GM18502 (cell line): ENCODE results near the gene SPEM3.

ENCODE experiments used
- ATAC-seq: cut with Tn5 transposase; IDR thresholded peaks from one replicate; pipeline ENCODE4 v1.9.1; 2021; ENCODE audit warnings: mild to moderate bottlenecking; ENCODE audit not compliant: unreplicated experiment, poor library complexity

The SPEM3 gene

GRCh38 chr17:7428557-7428956 lies at the start of gene SPEM3:
Gene SPEM3, plus strand, starts transcription at chr17:7428857. Its CDS starts 46 bp downstream, at chr17:7428903.
- ATAC-seq: no peak

- ATAC-seq: no peak
Observed at GRCh38 chr17:7379134-7379533, 49.5 kb upstream of the SPEM3 start.

GRCh38 chr17:7380321-7380720 lies 48.3 kb upstream of the SPEM3 start:
- ATAC-seq: no peak

GRCh38 chr17:7380855-7381683 lies 47.6 kb upstream of the SPEM3 start, which contains the start of gene TNK1:
Gene TNK1, plus strand, starts transcription at chr17:7381089. Its CDS starts 1,838 bp downstream, at chr17:7382927.
- no peak for ATAC-seq

GRCh38 chr17:7382901-7383300 lies 45.8 kb upstream of the SPEM3 start:
- no peak for ATAC-seq

- no peak for ATAC-seq
Observed at GRCh38 chr17:7383371-7383741, 45.3 kb upstream of the SPEM3 start.

- ATAC-seq: peak; percentile 85
Observed at GRCh38 chr17:7383742-7384488, 44.7 kb upstream of the SPEM3 start.

GRCh38 chr17:7384489-7385081 lies 44.1 kb upstream of the SPEM3 start:
- no peak for ATAC-seq

GRCh38 chr17:7388856-7389255 lies 39.8 kb upstream of the SPEM3 start:
- ATAC-seq: no peak

GRCh38 chr17:7389924-7390910 lies 38.4 kb upstream of the SPEM3 start:
- ATAC-seq: no peak

GRCh38 chr17:7391307-7391706 lies 37.4 kb upstream of the SPEM3 start:
- no peak for ATAC-seq

GRCh38 chr17:7392696-7393612 lies 35.7 kb upstream of the SPEM3 start:
- no peak for ATAC-seq

- ATAC-seq: peak; percentile 46
Observed at GRCh38 chr17:7393613-7394451, 34.8 kb upstream of the SPEM3 start.

GRCh38 chr17:7394452-7395191 lies 34.0 kb upstream of the SPEM3 start, which contains the start of gene PLSCR3:
Gene PLSCR3, minus strand, starts transcription at chr17:7394525. Its CDS starts 415 bp downstream, at chr17:7394110.
- ATAC-seq: peak; percentile 88

- no peak for ATAC-seq
Observed at GRCh38 chr17:7396147-7396546, 32.5 kb upstream of the SPEM3 start.

GRCh38 chr17:7398612-7399011 lies 30.0 kb upstream of the SPEM3 start:
- no peak for ATAC-seq

GRCh38 chr17:7403043-7403726 lies 25.5 kb upstream of the SPEM3 start:
- ATAC-seq: no peak
